ENCODE data around the gene RAP1GAP. TPM values are rescaled to one million over a fixed set of nuclear protein-coding genes. Genes with fewer than 3 reads are reported as not detected.
"Not testable (repeated sequence)": the region's sequence is repeated elsewhere in the genome, so short reads cannot be mapped to it uniquely, and the experiment has no call there.

The RAP1GAP gene
- total and polyA plus RNA-seq, 2 donors from 2014 or later, result 39.2 to 200 TPM

GRCh38 chr1:21680381-21680780, 11.2 kb upstream of the RAP1GAP start:
- Histone ChIP-seq H3K4me3 (ENCODE audit: low read length in 3 of 3) (no peak overlapping the region), H3K27me3 (ENCODE audit: control insufficient read depth, insufficient read depth, low read length) (no peaks in the 10 kb centered on the region), H3K36me3 (ENCODE audit: control insufficient read depth in 2 of 3, insufficient read depth in 3 of 3, low read length in 3 of 3) (peaks cover 0 to 2% (median 0%) of the 10 kb centered on the region in 3 donors), H3K9me3 (ENCODE audit: control insufficient read depth in 2 of 3, insufficient read depth in 1 of 3, low read length in 3 of 3) (peaks cover 0 to 2% (median 0%) of the 10 kb centered on the region in 3 donors), H3K9ac (ENCODE audit: low read length in 3 of 3) (no peak overlapping the region), H3K4me1 (ENCODE audit: control insufficient read depth in 2 of 3, insufficient read depth in 2 of 3, low read depth in 1 of 3, low read length in 3 of 3) (no peaks in the 10 kb centered on the region), H3K27ac (ENCODE audit: low read depth in 2 of 2, low read length in 2 of 2) (no peak overlapping the region)
- intact Hi-C loops (cut with DNase I), result no loop called here
- FAIRE-seq, result no peak
- TF ChIP-seq CTCF (IDR thresholded peaks at IDR 0.05; ENCODE audit: borderline replicate concordance, extremely low read depth, insufficient read depth), result no peak
- peak in 1 of 5 donors; percentile 22 for DNase-seq

- TF ChIP-seq CTCF (IDR thresholded peaks at IDR 0.05; ENCODE audit: borderline replicate concordance, extremely low read depth, insufficient read depth), result no peak
- Histone ChIP-seq H3K9me3 (ENCODE audit: control insufficient read depth in 2 of 3, insufficient read depth in 1 of 3, low read length in 3 of 3) (no peaks in the 10 kb centered on the region), H3K4me3 (ENCODE audit: low read length in 3 of 3) (no peak overlapping the region), H3K27me3 (ENCODE audit: control insufficient read depth, insufficient read depth, low read length) (no peaks in the 10 kb centered on the region), H3K4me1 (ENCODE audit: control insufficient read depth in 2 of 3, insufficient read depth in 2 of 3, low read depth in 1 of 3, low read length in 3 of 3) (peaks cover 5 to 16% (median 16%) of the 10 kb centered on the region in 3 donors), H3K27ac (ENCODE audit: low read depth in 2 of 2, low read length in 2 of 2) (no peak overlapping the region), H3K9ac (ENCODE audit: low read length in 3 of 3) (no peak overlapping the region), H3K36me3 (ENCODE audit: control insufficient read depth in 2 of 3, insufficient read depth in 3 of 3, low read length in 3 of 3) (peaks cover 0 to 2% (median 0%) of the 10 kb centered on the region in 3 donors)
- FAIRE-seq (no peak), DNase-seq (no peak)
- intact Hi-C loops (cut with DNase I), result no loop called here
These were observed 8.0 kb upstream of the RAP1GAP start for GRCh38 chr1:21677168-21677567.

GRCh38 chr1:21674957-21675356, 5.8 kb upstream of the RAP1GAP start:
- TF ChIP-seq CTCF (IDR thresholded peaks at IDR 0.05; ENCODE audit: borderline replicate concordance, extremely low read depth, insufficient read depth), result no peak
- H3K27me3 ChIP-seq (ENCODE audit: control insufficient read depth, insufficient read depth, low read length), result no peaks in the 10 kb centered on the region
- FAIRE-seq, result no peak
- no peak overlapping the region for H3K9ac ChIP-seq (ENCODE audit: low read length in 3 of 3)
- H3K9me3 ChIP-seq (ENCODE audit: control insufficient read depth in 2 of 3, insufficient read depth in 1 of 3, low read length in 3 of 3), result no peaks in the 10 kb centered on the region
- no peak overlapping the region for H3K4me3 ChIP-seq (ENCODE audit: low read length in 3 of 3)
- H3K27ac ChIP-seq (ENCODE audit: low read depth in 2 of 2, low read length in 2 of 2), result no peak overlapping the region
- intact Hi-C loops (cut with DNase I), result no loop called here
- peaks cover 5 to 26% (median 23%) of the 10 kb centered on the region in 3 donors for H3K4me1 ChIP-seq (ENCODE audit: control insufficient read depth in 2 of 3, insufficient read depth in 2 of 3, low read depth in 1 of 3, low read length in 3 of 3)
- DNase-seq, result peak in 2 of 5 donors; percentile 35 to 66
- H3K36me3 ChIP-seq (ENCODE audit: control insufficient read depth in 2 of 3, insufficient read depth in 3 of 3, low read length in 3 of 3), result peaks cover 0 to 2% (median 0%) of the 10 kb centered on the region in 3 donors

GRCh38 chr1:21673853-21674252, 4.7 kb upstream of the RAP1GAP start:
- H3K9me3 ChIP-seq (ENCODE audit: control insufficient read depth in 2 of 3, insufficient read depth in 1 of 3, low read length in 3 of 3); H3K36me3 ChIP-seq (ENCODE audit: control insufficient read depth in 2 of 3, insufficient read depth in 3 of 3, low read length in 3 of 3); intact Hi-C loops (cut with DNase I); H3K9ac ChIP-seq (ENCODE audit: low read length in 3 of 3); H3K27me3 ChIP-seq (ENCODE audit: control insufficient read depth, insufficient read depth, low read length); FAIRE-seq; DNase-seq; H3K27ac ChIP-seq (ENCODE audit: low read depth in 2 of 2, low read length in 2 of 2); H3K4me3 ChIP-seq (ENCODE audit: low read length in 3 of 3): not testable (repeated sequence)
- H3K4me1 ChIP-seq (ENCODE audit: control insufficient read depth in 2 of 3, insufficient read depth in 2 of 3, low read depth in 1 of 3, low read length in 3 of 3), result peaks cover 5 to 33% (median 23%) of the 10 kb centered on the region in 3 donors
